Suprapubic skin (tissue), 3 donors: ENCODE measurements around the gene GKAP1.
"Not testable (repeated sequence)": the region's sequence is repeated elsewhere in the genome, so short reads cannot be mapped to it uniquely, and the experiment has no call there.

ENCODE experiments used
- POLR2A ChIP-seq, 2 donors: fragments of 450-650 bp; IDR thresholded peaks; one replicate each; pipeline ENCODE4 v1.6.1; 2017; ENCODE audit warnings: antibody characterized with exemption in 2 of 2, mild to moderate bottlenecking in 2 of 2, moderate library complexity in 2 of 2
- TF ChIP-seq, protein P1 (sequence below), 2 donors: fragments of 200-600 bp in 1 of 2; fragments of 450-650 bp in 1 of 2; sonication (generic) in 1 of 2; IDR thresholded peaks; one replicate each; pipeline ENCODE4 v1.5.1; 2016 to 2019; ENCODE audit warnings: antibody characterized with exemption in 2 of 2, mild to moderate bottlenecking in 1 of 2, moderate library complexity in 1 of 2

GRCh38 chr9:83817356-83818278, at the start of gene GKAP1:
- TF ChIP-seq, protein P1, sequence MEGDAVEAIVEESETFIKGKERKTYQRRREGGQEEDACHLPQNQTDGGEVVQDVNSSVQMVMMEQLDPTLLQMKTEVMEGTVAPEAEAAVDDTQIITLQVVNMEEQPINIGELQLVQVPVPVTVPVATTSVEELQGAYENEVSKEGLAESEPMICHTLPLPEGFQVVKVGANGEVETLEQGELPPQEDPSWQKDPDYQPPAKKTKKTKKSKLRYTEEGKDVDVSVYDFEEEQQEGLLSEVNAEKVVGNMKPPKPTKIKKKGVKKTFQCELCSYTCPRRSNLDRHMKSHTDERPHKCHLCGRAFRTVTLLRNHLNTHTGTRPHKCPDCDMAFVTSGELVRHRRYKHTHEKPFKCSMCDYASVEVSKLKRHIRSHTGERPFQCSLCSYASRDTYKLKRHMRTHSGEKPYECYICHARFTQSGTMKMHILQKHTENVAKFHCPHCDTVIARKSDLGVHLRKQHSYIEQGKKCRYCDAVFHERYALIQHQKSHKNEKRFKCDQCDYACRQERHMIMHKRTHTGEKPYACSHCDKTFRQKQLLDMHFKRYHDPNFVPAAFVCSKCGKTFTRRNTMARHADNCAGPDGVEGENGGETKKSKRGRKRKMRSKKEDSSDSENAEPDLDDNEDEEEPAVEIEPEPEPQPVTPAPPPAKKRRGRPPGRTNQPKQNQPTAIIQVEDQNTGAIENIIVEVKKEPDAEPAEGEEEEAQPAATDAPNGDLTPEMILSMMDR (IDR thresholded peaks at IDR 0.05) = not testable (repeated sequence)
- TF ChIP-seq POLR2A (IDR thresholded peaks at IDR 0.05) = not testable (repeated sequence)
